GM10248 (cell line): ENCODE results near the gene KIF26B.

ENCODE experiments used
- CTCF ChIA-PET: fragments of 300-600 bp; sonication (Branson Sonifier 250); formaldehyde crosslinking; extraction: SDS; loops from one replicate; lab custom pipeline; 2021; ENCODE audit warnings: antibody characterized with exemption; lab: Yijun Ruan, JAX
- POLR2A ChIA-PET: fragments of 350-650 bp; sonication (Branson Sonifier 250); formaldehyde crosslinking; extraction: SDS; loops from one replicate; lab custom pipeline; 2020; ENCODE audit warnings: antibody characterized with exemption; lab: Yijun Ruan, JAX
- DNase-seq: peaks from one replicate; pipeline ENCODE4 v3.0.0; 2012; ENCODE audit errors: extremely low spot score
- CTCF ChIP-seq: IDR thresholded peaks from 2 replicates; pipeline ENCODE4 v1.5.1; 2012; ENCODE audit warnings: mild to moderate bottlenecking, low read depth; ENCODE audit errors: extremely low read depth, missing control alignments, control extremely low read depth

The KIF26B gene

DNA sequence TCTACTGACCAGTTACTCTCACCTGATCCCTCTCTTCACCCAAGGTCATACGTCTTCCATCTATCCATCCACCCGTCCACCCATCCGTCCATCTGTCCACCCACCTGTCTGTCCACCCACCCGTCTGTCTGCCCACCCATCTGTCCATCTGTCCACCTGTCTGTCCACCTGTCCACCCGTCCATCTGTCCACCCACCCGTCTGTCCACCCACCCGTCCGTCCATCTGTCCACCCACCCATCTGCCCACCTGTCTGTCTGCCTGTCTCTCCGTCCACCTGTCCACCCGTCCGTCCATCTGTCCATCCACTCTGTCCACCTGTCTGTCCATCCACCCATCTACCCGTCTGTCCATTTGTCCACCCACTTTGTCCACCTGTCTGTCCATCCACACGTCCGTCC, 11.8 kb upstream of the KIF26B start:
- POLR2A ChIA-PET, result no interaction called here
- no peak for DNase-seq
- CTCF ChIA-PET, result interaction anchor here (2.1 kb wide), 1 partner anchor 10 kb away, joined by 9 read pairs; no protein-coding TSS in a partner anchor
- no peak for TF ChIP-seq CTCF

DNA sequence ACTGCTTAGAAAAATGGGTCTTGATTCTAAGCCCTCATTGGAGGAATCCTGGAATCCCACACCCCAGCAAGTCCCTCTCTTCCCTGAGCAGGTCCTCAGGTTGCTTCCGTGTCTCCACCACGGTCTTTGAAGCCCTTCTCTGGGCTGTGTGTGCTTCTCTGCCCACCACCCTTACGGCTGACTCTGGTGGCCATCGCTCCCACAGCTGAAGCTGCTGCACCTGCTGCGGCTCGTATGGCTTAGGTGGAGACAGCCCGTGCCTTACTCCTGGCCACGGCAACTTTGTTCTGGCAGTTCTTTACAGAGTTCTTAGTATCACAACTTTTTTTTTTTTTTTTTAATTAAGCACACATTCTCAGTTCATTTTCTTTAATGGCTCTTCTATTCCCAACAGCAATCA, 10.9 kb upstream of the KIF26B start:
- POLR2A ChIA-PET, result no interaction called here
- no peak for TF ChIP-seq CTCF
- no peak for DNase-seq
- CTCF ChIA-PET, result interaction anchor here (2.1 kb wide), 1 partner anchor 9 kb away, joined by 9 read pairs; no protein-coding TSS in a partner anchor

- ChIA-PET POLR2A (no interaction called here), CTCF (interaction anchor here (1.1 to 7.8 kb wide), 2 partner anchors 8 to 857 kb away, joined by 3 to 64 read pairs; no protein-coding TSS in a partner anchor)
- no peak for DNase-seq
- no peak for TF ChIP-seq CTCF
Measured at GRCh38 chr1:245148069-245148468, 6.7 kb upstream of the KIF26B start.

- CTCF ChIA-PET, result interaction anchor here (7.8 kb wide), 1 partner anchor 856 kb away, joined by 64 read pairs; no protein-coding TSS in a partner anchor
- POLR2A ChIA-PET, result no interaction called here
- no peak for DNase-seq
- no peak for TF ChIP-seq CTCF
Measured at GRCh38 chr1:245148861-245149260, 5.9 kb upstream of the KIF26B start.

GRCh38 chr1:245153081-245153551, 1.7 kb upstream of the KIF26B start:
- ChIA-PET POLR2A (no interaction called here), CTCF (interaction anchor here (0.6 to 7.8 kb wide), 42 partner anchors 9 to 1818 kb away, joined by 3 to 64 read pairs (median 4); partner anchors contain the start of gene SMYD3)
- DNase-seq, result peak; percentile 80
- peak; percentile 58 for TF ChIP-seq CTCF

DNA sequence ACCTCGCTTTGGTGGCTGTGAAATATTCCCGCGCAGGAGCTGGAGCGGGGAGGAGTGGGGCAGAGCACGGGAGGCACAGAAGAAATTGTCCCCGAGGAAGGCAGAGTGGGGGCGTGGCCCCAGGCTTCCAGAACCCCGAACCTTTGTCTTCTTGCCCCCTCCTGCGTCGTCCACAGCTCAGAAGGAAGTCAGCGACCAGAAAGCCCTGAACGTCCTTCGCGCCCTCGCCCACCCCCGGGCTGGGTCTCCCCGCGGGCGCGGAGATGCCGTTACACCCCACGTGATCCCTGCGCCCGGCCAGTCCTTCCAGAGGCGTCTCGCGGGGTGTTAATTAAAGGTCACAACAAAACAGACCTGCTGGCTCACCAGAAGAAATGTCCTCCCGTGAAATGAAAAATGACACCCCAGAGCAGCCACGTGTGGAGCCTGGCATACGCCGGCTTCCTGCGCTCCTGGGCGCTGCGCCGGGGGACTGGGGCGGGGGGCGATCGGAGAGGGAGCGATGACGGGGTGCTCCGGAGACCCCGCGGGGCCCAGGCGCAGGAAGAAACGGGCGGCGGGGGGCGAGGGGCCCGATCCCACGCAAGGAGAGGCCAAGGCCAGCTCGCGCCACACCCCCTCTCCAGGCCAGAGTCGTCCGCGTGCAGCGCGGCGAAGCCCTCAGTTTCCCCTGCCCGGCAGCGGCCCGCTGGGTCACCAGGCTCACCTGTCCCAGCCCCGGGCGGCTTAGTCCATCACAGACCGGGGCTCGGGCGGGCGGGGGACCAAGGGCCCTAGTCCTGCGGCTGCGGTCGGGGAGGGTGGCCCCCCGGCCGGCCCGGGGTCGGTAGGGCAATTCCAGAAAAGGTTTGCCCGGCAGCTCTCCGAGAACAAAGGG, 995 bp upstream of the KIF26B start:
- DNase-seq, result peak; percentile 37
- POLR2A ChIA-PET, result no interaction called here
- CTCF ChIA-PET, result interaction anchor here (0.7 to 7.8 kb wide), 33 partner anchors 10 to 1360 kb away, joined by 3 to 64 read pairs (median 4); partner anchors contain the start of gene SMYD3
- TF ChIP-seq CTCF, result no peak
